ENCODE data around the gene KRTAP10-4. TPM values are rescaled to one million over a fixed set of nuclear protein-coding genes. Genes with fewer than 3 reads are reported as not detected.

KRTAP10-4 gene
- total RNA-seq, 1 experiment from 2014 or later: not detected

- no peaks in the 10 kb centered on the region for H3K9me3 ChIP-seq (ENCODE audit: insufficient read depth, low read depth)
- H3K4me3 ChIP-seq: no peak overlapping the region
- H4K20me1 ChIP-seq (ENCODE audit: insufficient read depth): no peaks in the 10 kb centered on the region
- H3F3A ChIP-seq (ENCODE audit: insufficient read depth, low read depth): no peaks in the 10 kb centered on the region
- BruUV-seq (replicated peaks): no TSS peak
- H3K27me3 ChIP-seq (ENCODE audit: insufficient read depth, low read depth): peaks cover 72% of the 10 kb centered on the region
- no peak overlapping the region for H3K27ac ChIP-seq
- intact Hi-C loops (cut with micrococcal nuclease; ENCODE audit: unreplicated experiment): no loop called here
- H3K36me3 ChIP-seq (ENCODE audit: low read depth): no peaks in the 10 kb centered on the region
- ChIA-PET CTCF (no interaction called here), POLR2A (ENCODE audit: unreplicated experiment) (interaction anchor here (0.5 kb wide), 1 partner anchor 91 kb away, joined by 9 read pairs; no protein-coding TSS in a partner anchor)
- H3K4me1 ChIP-seq (replicated peaks; ENCODE audit: insufficient read depth): no peaks in the 10 kb centered on the region
- H3K79me2 ChIP-seq (ENCODE audit: low read depth): no peaks in the 10 kb centered on the region
- no peak overlapping the region for H2AFZ ChIP-seq
- TF ChIP-seq EZH2 (IDR thresholded peaks at IDR 0.05; ENCODE audit: low read depth) (no peak), CTCF (conservative IDR thresholded peaks at IDR 0.05) (no peak)
- no peaks in the 10 kb centered on the region for H3K9me2 ChIP-seq (ENCODE audit: insufficient read depth)
- no peak overlapping the region for H3K4me2 ChIP-seq
- DNase-seq: no peak
Measured at GRCh38 chr21:44550807-44551206, 22.7 kb upstream of the KRTAP10-4 start.

GRCh38 chr21:44551340-44551961, 22.1 kb upstream of the KRTAP10-4 start, which contains the start of gene KRTAP10-2:
Gene KRTAP10-2, minus strand, starts transcription at chr21:44551505. Its CDS starts 47 bp downstream, at chr21:44551458.
- BruUV-seq (replicated peaks): no TSS peak
- H3K27me3 ChIP-seq (ENCODE audit: insufficient read depth, low read depth): peaks cover 73% of the 10 kb centered on the region
- DNase-seq: no peak
- no peaks in the 10 kb centered on the region for H3F3A ChIP-seq (ENCODE audit: insufficient read depth, low read depth)
- H3K4me1 ChIP-seq (replicated peaks; ENCODE audit: insufficient read depth): no peaks in the 10 kb centered on the region
- intact Hi-C loops (cut with micrococcal nuclease; ENCODE audit: unreplicated experiment): no loop called here
- no peak within 1 kb of the TSS for H3K4me3 ChIP-seq
- ChIA-PET CTCF (no interaction called here), POLR2A (ENCODE audit: unreplicated experiment) (interaction anchor here (0.5 kb wide), 1 partner anchor 90 kb away, joined by 9 read pairs; no protein-coding TSS in a partner anchor)
- H2AFZ ChIP-seq: no peak within 1 kb of the TSS
- H3K9me3 ChIP-seq (ENCODE audit: insufficient read depth, low read depth): no peaks in the 10 kb centered on the region
- H3K36me3 ChIP-seq (ENCODE audit: low read depth): no peaks in the 10 kb centered on the region
- no peaks in the 10 kb centered on the region for H4K20me1 ChIP-seq (ENCODE audit: insufficient read depth)
- no peaks in the 10 kb centered on the region for H3K79me2 ChIP-seq (ENCODE audit: low read depth)
- TF ChIP-seq CTCF (conservative IDR thresholded peaks at IDR 0.05) (no peak), EZH2 (IDR thresholded peaks at IDR 0.05; ENCODE audit: low read depth) (no peak)
- H3K4me2 ChIP-seq: no peak within 1 kb of the TSS
- H3K27ac ChIP-seq: no peak within 1 kb of the TSS
- no peaks in the 10 kb centered on the region for H3K9me2 ChIP-seq (ENCODE audit: insufficient read depth)

- ChIA-PET CTCF (no interaction called here), POLR2A (ENCODE audit: unreplicated experiment) (no interaction called here)
- intact Hi-C loops (cut with micrococcal nuclease; ENCODE audit: unreplicated experiment): no loop called here
- DNase-seq: no peak
- Histone ChIP-seq H3K4me1 (replicated peaks; ENCODE audit: insufficient read depth) (no peaks in the 10 kb centered on the region), H3K4me3 (no peak overlapping the region), H3F3A (ENCODE audit: insufficient read depth, low read depth) (no peaks in the 10 kb centered on the region), H2AFZ (no peak overlapping the region), H3K27me3 (ENCODE audit: insufficient read depth, low read depth) (peaks cover 73% of the 10 kb centered on the region), H3K9me3 (ENCODE audit: insufficient read depth, low read depth) (no peaks in the 10 kb centered on the region), H3K79me2 (ENCODE audit: low read depth) (no peaks in the 10 kb centered on the region), H3K9me2 (ENCODE audit: insufficient read depth) (no peaks in the 10 kb centered on the region), H3K4me2 (no peak overlapping the region), H3K27ac (no peak overlapping the region), H3K36me3 (ENCODE audit: low read depth) (no peaks in the 10 kb centered on the region), H4K20me1 (ENCODE audit: insufficient read depth) (no peaks in the 10 kb centered on the region)
- TF ChIP-seq EZH2 (IDR thresholded peaks at IDR 0.05; ENCODE audit: low read depth): no peak
- TF ChIP-seq CTCF (conservative IDR thresholded peaks at IDR 0.05): no peak
- BruUV-seq (replicated peaks): no TSS peak
Measured at GRCh38 chr21:44552136-44552535, 21.4 kb upstream of the KRTAP10-4 start.
